H1 (cell line): Measurements from ENCODE around the gene SPRR4. TPM values are rescaled to one million over a fixed set of nuclear protein-coding genes. Genes with fewer than 3 reads are reported as not detected.

ENCODE experiments used
- CTCF ChIA-PET: fragments of 300-600 bp; sonication (Branson Sonifier 250); formaldehyde crosslinking; loops from one replicate; lab custom pipeline; 2021; ENCODE audit not compliant: partially characterized antibody; lab: Charles Lee
- POLR2A ChIA-PET: fragments of 300-600 bp; sonication (Branson Sonifier 250); formaldehyde crosslinking; loops from one replicate; lab custom pipeline; 2021; ENCODE audit warnings: inconsistent platforms; ENCODE audit not compliant: partially characterized antibody; lab: Charles Lee
- DNase-seq, 2 experiments: peaks; one replicate each; pipeline versions ENCODE4 v3.0.0 to v3.0.0-alpha.2; 2010 to 2022; ENCODE audit warnings: low spot score in 2 of 2, low read depth in 1 of 2, mixed read lengths in 1 of 2
- FAIRE-seq: peaks from 2 replicates; lab custom pipeline; 2011; peaks lifted over from hg19 to GRCh38; lab: Jason Lieb, UNC
- H2AFZ ChIP-seq: 2 replicates; pipeline ENCODE4 v1.8.1; 2012; ENCODE audit warnings: low read length, inconsistent platforms
- H2AK5ac ChIP-seq: 2 replicates; pipeline ENCODE4 v1.6.1; 2013; ENCODE audit warnings: low read depth, low read length
- H2BK120ac ChIP-seq: replicated peaks from 2 replicates; pipeline ENCODE3; 2013; ENCODE audit warnings: low read depth, low read length, inconsistent platforms
- H2BK12ac ChIP-seq: 2 replicates; pipeline ENCODE4 v1.6.1; 2013; ENCODE audit warnings: low read depth, low read length
- H2BK15ac ChIP-seq: 2 replicates; pipeline ENCODE4 v1.6.1; 2013; ENCODE audit warnings: low read length
- H2BK20ac ChIP-seq: 2 replicates; pipeline ENCODE4 v1.6.1; 2013; ENCODE audit warnings: low read length
- H2BK5ac ChIP-seq: 2 replicates; pipeline ENCODE4 v1.6.1; 2013; ENCODE audit warnings: low read depth, low read length
- H3K14ac ChIP-seq: 2 replicates; pipeline ENCODE4 v1.6.1; 2013; ENCODE audit warnings: inconsistent platforms; ENCODE audit not compliant: insufficient read length
- H3K18ac ChIP-seq: 2 replicates; pipeline ENCODE4 v1.6.1; 2013; ENCODE audit warnings: low read length; ENCODE audit errors: extremely low read depth
- H3K23ac ChIP-seq: 2 replicates; pipeline ENCODE4 v1.6.1; 2013; ENCODE audit warnings: inconsistent platforms; ENCODE audit not compliant: insufficient read length
- H3K23me2 ChIP-seq: 2 replicates; pipeline ENCODE4 v1.6.1; 2013; ENCODE audit warnings: low read depth, low read length
- H3K27ac ChIP-seq: 2 replicates; pipeline ENCODE4 v1.6.1; 2011; ENCODE audit warnings: low read depth, low read length, inconsistent platforms
- H3K27me3 ChIP-seq, 4 experiments: replicated peaks in 1 of 4; 1 replicate in 1 of 4; 2 replicates in 3 of 4; pipeline versions ENCODE4 v1.6.1 to v1.8.1; 2011 to 2013; ENCODE audit warnings: low read length in 3 of 4, mild to moderate bottlenecking in 3 of 4, inconsistent platforms in 2 of 4, mixed read lengths in 2 of 4, moderate library complexity in 1 of 4; ENCODE audit not compliant: control insufficient read depth in 3 of 4, insufficient read depth in 3 of 4; ENCODE audit errors: extremely low read depth in 1 of 4
- H3K36me3 ChIP-seq, 4 experiments: 2 replicates each; pipeline versions ENCODE4 v1.6.1 to v1.8.1; 2011 to 2013; ENCODE audit warnings: mild to moderate bottlenecking in 4 of 4, low read length in 3 of 4, moderate library complexity in 2 of 4, control low read depth in 1 of 4, inconsistent platforms in 1 of 4; ENCODE audit not compliant: insufficient read depth in 4 of 4, control insufficient read depth in 2 of 4
- H3K4ac ChIP-seq: replicated peaks from 2 replicates; pipeline ENCODE3; 2013; ENCODE audit warnings: low read length, low read depth, mixed read lengths, inconsistent platforms; ENCODE audit not compliant: insufficient read length
- H3K4me1 ChIP-seq, 4 experiments: replicated peaks in 1 of 4; 1 replicate in 1 of 4; 2 replicates in 3 of 4; pipeline versions ENCODE4 v1.6.1 to v1.8.1; 2011 to 2013; ENCODE audit warnings: low read length in 3 of 4, inconsistent platforms in 2 of 4, mixed read lengths in 1 of 4; ENCODE audit not compliant: insufficient read depth in 4 of 4, control insufficient read depth in 3 of 4
- H3K4me2 ChIP-seq, 2 experiments: 2 replicates each; pipeline versions ENCODE4 v1.6.1 to v1.8.1; 2011 to 2013; ENCODE audit warnings: low read depth in 2 of 2, low read length in 2 of 2, control low read depth in 1 of 2, inconsistent platforms in 1 of 2, mild to moderate bottlenecking in 1 of 2; ENCODE audit not compliant: insufficient read depth in 1 of 2
- H3K4me3 ChIP-seq, 4 experiments: fragments of 200-600, 300-600 bp in 1 of 4; sonication (generic), shearing (Covaris generic), sonication (Bioruptor Twin) in 1 of 4; 2 replicates each; pipeline versions ENCODE4 v1.5.1 to v1.8.1; 2011 to 2016; ENCODE audit warnings: low read length in 4 of 4, low read depth in 3 of 4, control low read depth in 2 of 4, inconsistent platforms in 2 of 4, mild to moderate bottlenecking in 2 of 4, mixed read lengths in 1 of 4, moderate library complexity in 1 of 4; ENCODE audit not compliant: insufficient read depth in 2 of 4; ENCODE audit errors: extremely low read depth in 1 of 4
- H3K56ac ChIP-seq: replicated peaks from 2 replicates; pipeline ENCODE3; 2013; ENCODE audit warnings: low read depth, mild to moderate bottlenecking, mixed read lengths, low read length, inconsistent platforms; ENCODE audit not compliant: insufficient read length
- H3K79me1 ChIP-seq: 2 replicates; pipeline ENCODE4 v1.6.1; 2013; ENCODE audit warnings: low read depth, low read length, control low read depth
- H3K79me2 ChIP-seq, 2 experiments: 2 replicates each; pipeline versions ENCODE4 v1.6.1 to v1.8.1; 2012 to 2013; ENCODE audit warnings: low read length in 2 of 2, mild to moderate bottlenecking in 2 of 2, inconsistent platforms in 1 of 2; ENCODE audit not compliant: insufficient read depth in 2 of 2, control insufficient read depth in 1 of 2
- H3K9ac ChIP-seq, 4 experiments: replicated peaks in 1 of 4; 1 replicate in 1 of 4; 2 replicates in 3 of 4; pipeline versions ENCODE4 v1.6.1 to v1.8.1; 2011 to 2013; ENCODE audit warnings: low read depth in 3 of 4, low read length in 3 of 4, control low read depth in 2 of 4, mild to moderate bottlenecking in 2 of 4, moderate library complexity in 2 of 4, inconsistent platforms in 1 of 4; ENCODE audit errors: extremely low read depth in 1 of 4
- H3K9me3 ChIP-seq, 2 experiments: 2 replicates each; pipeline versions ENCODE4 v1.6.1 to v1.8.1; 2012 to 2013; ENCODE audit warnings: mild to moderate bottlenecking in 2 of 2, moderate library complexity in 2 of 2, control low read depth in 1 of 2, inconsistent platforms in 1 of 2, low read depth in 1 of 2, low read length in 1 of 2, mixed read lengths in 1 of 2; ENCODE audit not compliant: insufficient read depth in 2 of 2
- H4K20me1 ChIP-seq, 2 experiments: replicated peaks in 1 of 2; 2 replicates each; pipeline versions ENCODE3 to v1.8.1; 2011 to 2013; ENCODE audit warnings: inconsistent platforms in 2 of 2, low read length in 2 of 2, mild to moderate bottlenecking in 1 of 2; ENCODE audit not compliant: insufficient read depth in 2 of 2, control insufficient read depth in 1 of 2
- H4K5ac ChIP-seq: 2 replicates; pipeline ENCODE4 v1.6.1; 2013; ENCODE audit warnings: low read length, low read depth, mixed read lengths, inconsistent platforms; ENCODE audit not compliant: insufficient read length
- H4K8ac ChIP-seq: 2 replicates; pipeline ENCODE4 v1.8.0; 2013; ENCODE audit warnings: mild to moderate bottlenecking, moderate library complexity, low read length, inconsistent platforms; ENCODE audit not compliant: insufficient read depth; ENCODE audit errors: extremely low read depth
- H4K91ac ChIP-seq: replicated peaks from 2 replicates; pipeline ENCODE3; 2013; ENCODE audit warnings: low read length, mixed read lengths, inconsistent platforms; ENCODE audit not compliant: insufficient read length
- GABPA ChIP-seq: IDR thresholded peaks from 2 replicates; pipeline ENCODE4 v1.6.1; 2011; ENCODE audit warnings: mild to moderate bottlenecking, low read length, moderate library complexity, borderline replicate concordance; ENCODE audit not compliant: insufficient read depth
- HDAC6 ChIP-seq: IDR thresholded peaks from one replicate; pipeline ENCODE4 v1.7.1; 2012; ENCODE audit warnings: low read depth, mild to moderate bottlenecking, inconsistent platforms, low read length, moderate library complexity
- KDM5A ChIP-seq: fragments of 200-600 bp; IDR thresholded peaks from 2 replicates; pipeline ENCODE4 v1.7.1; 2012; ENCODE audit warnings: mild to moderate bottlenecking, low read length, inconsistent platforms, mixed read lengths
- NRF1 ChIP-seq: IDR thresholded peaks from 2 replicates; pipeline ENCODE4 v1.6.1; 2011; ENCODE audit warnings: mild to moderate bottlenecking, low read depth, low read length, improper control_type of control experiment
- POLR2AphosphoS5 ChIP-seq: IDR thresholded peaks from 2 replicates; pipeline ENCODE4 v1.6.1; 2011; ENCODE audit warnings: low read depth, low read length
- RFX5 ChIP-seq: IDR thresholded peaks from 2 replicates; pipeline ENCODE4 v1.6.1; 2011; ENCODE audit warnings: low read depth, low read length, improper control_type of control experiment, borderline replicate concordance
- SRF ChIP-seq: IDR thresholded peaks from 2 replicates; pipeline ENCODE4 v1.6.1; 2011; ENCODE audit warnings: mild to moderate bottlenecking, low read depth, low read length, moderate library complexity
- TBP ChIP-seq: IDR thresholded peaks from 2 replicates; pipeline ENCODE4 v1.6.1; 2011; ENCODE audit warnings: low read depth, low read length, improper control_type of control experiment
- WGBS, 2 experiments: shearing (Covaris generic) in 1 of 2; methylation state at CpG; one replicate each; pipeline versions ENCODE4 v1.1.6 to v1.1.7; 2013 to 2015; ENCODE audit warnings: low lambda C conversion rate in 2 of 2, mixed read lengths in 2 of 2, inconsistent platforms in 1 of 2, low coverage in 1 of 2, missing lambda C conversion rate in 1 of 2; ENCODE audit not compliant: insufficient replicate concordance in 2 of 2, insufficient coverage in 1 of 2, insufficient read length in 1 of 2; ENCODE audit errors: extremely low coverage in 1 of 2, missing lambda C conversion rate in 1 of 2; 5-methylcytosine and 5-hydroxymethylcytosine counted together
- polyA plus RNA-seq, 7 experiments: library from polyadenylated mRNA; depleted of rRNA in 3 of 7; stranded (reverse) in 5 of 7; unstranded in 2 of 7; fragments of >200 nt in 5 of 7; fragments of 200-250 nt in 2 of 7; gene quantifications; 1 replicate in 5 of 7; 2 replicates in 1 of 7; 4 replicates in 1 of 7; pipeline versions ENCODE4 v1.2.1 to v1.2.3, GENCODE V29; 2011 to 2013; ENCODE audit warnings: missing spikeins in 2 of 7, mixed read lengths in 2 of 7
- total RNA-seq: library from RNA; stranded (reverse); fragmentation: NEBNext Ultra II Directional; extraction: Animal tissue kit (Norgen Biotek cat#: 25700); gene quantifications from 2 replicates; pipeline ENCODE4 v1.2.1, GENCODE V29; 2021

SPRR4 gene
- total and polyA plus RNA-seq, 2 of the 8 experiments (the other 6 are each of a cell fraction or from before 2014, with no cell fraction given), result not detected

GRCh38 chr1:152940614-152941013, 29.8 kb upstream of the SPRR4 start:
- no peak overlapping the region for H3K4ac ChIP-seq
- CTCF ChIA-PET, result no interaction called here
- H3K4me1 ChIP-seq, result no peaks in the 10 kb centered on the region
- H2BK12ac ChIP-seq, result no peak overlapping the region
- no peak overlapping the region for H2BK5ac ChIP-seq
- no peaks in the 10 kb centered on the region for H3K79me2 ChIP-seq
- no peak overlapping the region for H3K18ac ChIP-seq
- FAIRE-seq (no peak), DNase-seq (no peak)
- no peak overlapping the region for H2BK20ac ChIP-seq
- H4K91ac ChIP-seq, result no peak overlapping the region
- H3K4me3 ChIP-seq, result no peak overlapping the region
- H3K23ac ChIP-seq, result no peak overlapping the region
- H3K9ac ChIP-seq, result no peak overlapping the region
- no peaks in the 10 kb centered on the region for H3K36me3 ChIP-seq
- no peaks in the 10 kb centered on the region; the same call in 1 of the 2 replicates for H3K23me2 ChIP-seq
- POLR2A ChIA-PET, result no interaction called here
- no peak overlapping the region for H3K4me2 ChIP-seq
- no peak overlapping the region for H3K14ac ChIP-seq
- H4K20me1 ChIP-seq, result no peaks in the 10 kb centered on the region
- H3K27ac ChIP-seq, result no peak overlapping the region
- no peak overlapping the region for H4K8ac ChIP-seq
- no peak overlapping the region for H3K56ac ChIP-seq
- H2AFZ ChIP-seq, result no peak overlapping the region
- H2AK5ac ChIP-seq, result no peak overlapping the region
- H3K27me3 ChIP-seq, result no peaks in the 10 kb centered on the region
- WGBS, 2 experiments, result 94% methylated on average over 1 of the region's 1 CpG; no CpG with 5 or more reads in 1 of the 2 experiments
- H2BK15ac ChIP-seq, result no peak overlapping the region
- no peaks in the 10 kb centered on the region for H3K9me3 ChIP-seq
- no peak overlapping the region for H4K5ac ChIP-seq
- no peaks in the 10 kb centered on the region for H3K79me1 ChIP-seq
- H2BK120ac ChIP-seq, result no peak overlapping the region
- TF ChIP-seq SRF (no peak), KDM5A (no peak), NRF1 (no peak), HDAC6 (no peak), POLR2AphosphoS5 (no peak), TBP (no peak), GABPA (no peak), RFX5 (no peak)
